ENCODE results near the gene SLC9A5.

DNA sequence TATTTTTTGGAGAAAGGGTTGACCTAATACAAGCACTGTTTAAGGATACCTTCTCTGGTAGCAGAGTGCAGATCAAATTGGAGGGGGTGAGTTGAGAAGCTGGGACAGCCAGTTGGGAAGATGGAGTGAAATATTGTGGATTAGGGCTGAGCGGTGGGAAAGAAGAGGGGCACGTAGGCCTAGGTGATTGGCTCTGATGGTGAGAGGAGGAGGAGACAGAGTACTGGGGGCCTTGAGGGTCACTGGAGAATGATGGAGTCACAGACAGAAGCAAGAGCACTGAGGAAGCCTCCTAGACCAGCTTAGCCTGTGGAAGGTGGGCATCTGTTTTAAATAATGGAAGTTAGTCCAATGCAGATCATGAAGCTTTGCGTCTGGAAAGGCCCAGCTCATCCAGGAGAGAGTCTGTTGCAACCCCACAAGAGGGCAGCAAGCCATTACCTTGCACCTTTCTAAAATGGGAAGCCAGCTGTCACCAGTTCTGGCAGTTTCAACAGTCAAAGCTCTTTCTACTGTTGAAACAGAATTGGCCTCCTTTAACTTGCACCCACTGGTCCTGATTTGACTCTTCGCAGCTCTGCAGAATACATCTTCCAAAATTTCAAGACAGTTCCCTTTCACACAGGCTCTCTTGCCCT lies 11.8 kb downstream of the SLC9A5 start:
- TF ChIP-seq, protein P1, sequence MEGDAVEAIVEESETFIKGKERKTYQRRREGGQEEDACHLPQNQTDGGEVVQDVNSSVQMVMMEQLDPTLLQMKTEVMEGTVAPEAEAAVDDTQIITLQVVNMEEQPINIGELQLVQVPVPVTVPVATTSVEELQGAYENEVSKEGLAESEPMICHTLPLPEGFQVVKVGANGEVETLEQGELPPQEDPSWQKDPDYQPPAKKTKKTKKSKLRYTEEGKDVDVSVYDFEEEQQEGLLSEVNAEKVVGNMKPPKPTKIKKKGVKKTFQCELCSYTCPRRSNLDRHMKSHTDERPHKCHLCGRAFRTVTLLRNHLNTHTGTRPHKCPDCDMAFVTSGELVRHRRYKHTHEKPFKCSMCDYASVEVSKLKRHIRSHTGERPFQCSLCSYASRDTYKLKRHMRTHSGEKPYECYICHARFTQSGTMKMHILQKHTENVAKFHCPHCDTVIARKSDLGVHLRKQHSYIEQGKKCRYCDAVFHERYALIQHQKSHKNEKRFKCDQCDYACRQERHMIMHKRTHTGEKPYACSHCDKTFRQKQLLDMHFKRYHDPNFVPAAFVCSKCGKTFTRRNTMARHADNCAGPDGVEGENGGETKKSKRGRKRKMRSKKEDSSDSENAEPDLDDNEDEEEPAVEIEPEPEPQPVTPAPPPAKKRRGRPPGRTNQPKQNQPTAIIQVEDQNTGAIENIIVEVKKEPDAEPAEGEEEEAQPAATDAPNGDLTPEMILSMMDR (conservative IDR thresholded peaks at IDR 0.05; ENCODE audit: low read depth in 2 of 2): peak; percentile 54 to 76
- TF ChIP-seq EZH2 (IDR thresholded peaks at IDR 0.05; ENCODE audit: low read depth, unreplicated experiment) (no peak), ZNF331 (CRISPR knock-in tag; IDR thresholded peaks at IDR 0.05; ENCODE audit: low read depth) (no peak), POLR2AphosphoS5 (IDR thresholded peaks at IDR 0.05; ENCODE audit: low read depth) (no peak), EZH2phosphoT487 (IDR thresholded peaks at IDR 0.05; ENCODE audit: unreplicated experiment) (no peak), ZNF114 (CRISPR knock-in tag; IDR thresholded peaks at IDR 0.05) (no peak), JUNB (IDR thresholded peaks at IDR 0.05; ENCODE audit: unreplicated experiment) (no peak)
